GM18861 (cell line): ENCODE measurements around the gene ZNF248.
"Not testable (repeated sequence)": the region's sequence is repeated elsewhere in the genome, so short reads cannot be mapped to it uniquely, and the experiment has no call there.

Experiments
- ATAC-seq: cut with Tn5 transposase; IDR thresholded peaks from one replicate; pipeline ENCODE4 v1.9.1; 2021; ENCODE audit not compliant: unreplicated experiment

The ZNF248 gene

DNA sequence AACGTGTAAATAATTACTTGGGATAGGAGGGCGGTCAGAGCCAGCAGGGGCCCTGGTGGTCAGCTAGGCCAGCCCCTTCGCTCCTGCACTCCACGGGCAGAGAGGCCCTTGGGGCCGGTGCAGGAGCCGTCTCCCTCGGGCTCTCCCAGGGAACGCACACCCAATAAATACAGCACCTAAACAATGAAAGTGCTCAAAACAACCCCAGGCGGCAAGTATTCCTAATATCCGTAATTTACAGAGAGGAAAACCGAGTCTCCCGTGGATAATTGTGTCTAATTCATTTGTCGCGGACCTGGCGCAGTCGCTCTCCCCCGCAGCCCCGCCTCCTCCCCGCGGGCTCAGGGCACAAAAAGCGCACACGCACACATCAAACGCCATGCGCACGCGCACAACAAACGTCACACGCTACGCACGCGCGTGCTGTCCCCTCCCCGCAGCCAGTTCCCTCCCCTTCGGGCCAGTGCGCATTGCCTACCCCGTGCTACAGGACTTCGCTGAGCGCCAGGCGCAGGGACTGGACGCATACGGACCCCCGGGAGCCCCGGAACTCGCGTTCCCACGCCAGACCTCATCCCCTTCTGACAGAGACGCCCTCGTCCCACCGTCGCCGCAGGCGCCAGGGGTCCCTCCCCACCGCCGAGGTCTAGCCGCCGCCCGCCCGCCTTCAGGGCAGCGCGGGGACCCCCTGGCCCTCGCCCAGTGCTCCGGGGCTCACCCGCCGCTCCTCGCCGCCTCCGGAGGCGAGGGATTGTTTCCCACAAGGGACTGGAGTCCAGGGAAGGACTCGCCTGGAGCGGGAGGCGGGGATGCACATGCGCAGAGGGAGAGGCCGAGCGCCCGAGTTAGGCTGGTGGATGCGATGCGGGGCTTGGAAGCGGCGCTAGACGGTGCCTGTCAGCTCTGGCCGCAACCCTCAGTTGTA lies at the start of gene ZNF248:
ZNF248 (minus strand) TSS at position 324 of the 925 bp plus-strand sequence. CDS start 1,300 bp downstream, outside the sequence.
- ATAC-seq, result peak; percentile 91

DNA sequence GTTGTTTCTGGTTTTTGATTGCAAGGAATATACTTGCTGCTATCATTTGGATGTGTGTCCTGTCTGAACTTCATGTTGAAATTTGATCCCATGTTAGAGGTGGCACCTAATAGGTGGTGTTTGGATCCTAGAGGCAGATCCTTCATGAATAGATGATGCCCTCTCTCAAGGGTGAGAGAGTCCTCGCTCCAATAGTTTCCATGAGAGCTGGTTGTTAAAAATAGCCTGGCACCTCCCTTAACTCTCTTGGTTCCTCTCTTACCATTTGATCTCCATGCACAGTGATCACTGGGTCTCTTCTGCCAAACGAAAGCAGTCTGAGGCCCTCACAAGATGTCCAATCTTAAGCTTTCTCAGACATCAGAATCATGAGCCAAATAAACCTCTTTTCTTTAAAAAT lies 49.0 kb upstream of the ZNF248 start:
- no peak for ATAC-seq

DNA sequence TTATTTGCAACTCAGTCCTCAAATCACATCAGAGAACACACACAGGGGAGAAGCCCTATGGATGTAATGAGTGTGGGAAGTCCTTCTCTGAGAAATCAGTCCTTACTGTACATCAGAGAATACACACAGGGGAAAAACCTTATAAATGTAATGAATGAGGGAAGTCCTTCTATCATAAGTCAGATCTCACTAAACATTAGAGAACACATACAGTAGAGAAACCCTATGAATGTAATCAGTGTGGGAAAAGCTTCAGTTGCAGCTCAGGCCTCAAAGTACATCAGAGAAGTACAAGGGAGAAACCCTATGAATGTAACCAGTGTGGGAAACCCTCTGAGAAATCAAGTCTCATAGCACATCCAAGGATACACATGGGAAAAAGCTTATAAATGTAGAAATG lies 39.0 kb upstream of the ZNF248 start:
- ATAC-seq, result no peak

DNA sequence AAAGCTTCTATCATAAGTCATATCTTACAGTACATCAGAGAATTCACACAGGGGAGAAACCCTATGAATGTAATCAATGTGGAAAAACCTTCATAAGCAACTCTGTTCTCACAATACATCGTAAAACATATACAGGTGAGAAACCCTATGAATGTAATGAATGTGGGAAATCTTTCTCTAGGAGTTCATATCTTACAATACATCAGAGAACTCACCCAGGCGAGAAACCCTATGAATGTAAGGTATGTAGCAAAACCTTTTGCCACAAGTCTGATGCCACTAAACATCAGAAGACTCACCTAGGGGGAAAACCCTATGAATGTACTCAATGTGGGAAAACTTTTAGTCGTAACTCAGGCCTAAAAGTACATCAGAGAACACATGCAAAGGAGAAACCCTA lies 38.3 kb upstream of the ZNF248 start:
- no peak for ATAC-seq

GRCh38 chr10:37885850-37886249 lies 28.4 kb upstream of the ZNF248 start:
- no peak for ATAC-seq

- ATAC-seq, result no peak
Observed at GRCh38 chr10:37872955-37873354, 15.5 kb upstream of the ZNF248 start.

DNA sequence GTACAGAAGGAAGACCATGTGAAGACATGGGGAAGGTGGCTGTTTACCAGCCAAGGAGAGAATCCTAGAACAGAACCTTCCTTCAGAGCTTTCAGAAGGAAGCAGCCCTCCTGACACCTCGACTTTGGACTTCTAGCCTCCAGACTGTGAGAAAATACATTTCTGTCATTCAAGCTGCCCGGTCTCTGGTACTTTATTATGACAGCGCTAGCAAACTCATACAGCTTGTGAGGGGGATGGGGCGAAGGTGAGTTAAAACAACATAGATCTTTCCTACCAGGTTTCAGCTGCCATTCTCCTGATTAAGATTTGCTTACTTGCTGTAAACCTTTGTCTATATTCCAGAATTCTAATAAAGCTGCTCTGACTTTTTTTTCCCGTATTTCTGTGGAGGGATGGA lies 14.9 kb upstream of the ZNF248 start:
- ATAC-seq, result no peak

- ATAC-seq, result no peak
Observed at GRCh38 chr10:37871568-37872251, 14.3 kb upstream of the ZNF248 start.

GRCh38 chr10:37871143-37871542 lies 13.7 kb upstream of the ZNF248 start:
- ATAC-seq, result no peak

GRCh38 chr10:37868796-37869195 lies 11.4 kb upstream of the ZNF248 start:
- ATAC-seq, result no peak

- no peak for ATAC-seq
Observed at GRCh38 chr10:37865957-37866803, 8.8 kb upstream of the ZNF248 start.

- ATAC-seq, result no peak
Observed at GRCh38 chr10:37865264-37865663, 7.9 kb upstream of the ZNF248 start.

- peak; percentile 20 for ATAC-seq
Observed at GRCh38 chr10:37860494-37861190, 3.2 kb upstream of the ZNF248 start.

- ATAC-seq, result not testable (repeated sequence)
Observed at GRCh38 chr10:37859270-37859669, 1.9 kb upstream of the ZNF248 start.

- ATAC-seq, result no peak
Observed at GRCh38 chr10:37856881-37857286, 526 bp downstream of the ZNF248 start.

GRCh38 chr10:37855636-37856035 lies 1.8 kb downstream of the ZNF248 start:
- ATAC-seq, result no peak

DNA sequence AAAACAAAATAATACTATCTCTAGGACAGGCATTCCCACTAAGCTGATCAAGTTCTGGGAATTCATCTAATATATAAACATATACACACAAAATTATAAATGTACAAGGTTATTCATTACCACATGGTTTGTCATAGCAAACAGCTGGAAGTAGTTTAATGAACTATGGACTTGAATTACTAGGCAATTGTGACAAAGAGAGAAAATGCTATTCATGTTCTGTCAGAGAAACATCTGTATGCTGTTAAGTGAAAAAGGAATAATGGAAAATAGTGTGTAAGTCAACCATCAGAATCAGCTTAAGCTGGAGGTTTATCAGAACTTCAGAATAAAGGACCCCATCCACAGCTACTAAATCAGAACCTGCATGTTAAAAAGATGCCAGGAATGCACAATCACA lies 2.8 kb downstream of the ZNF248 start:
- no peak for ATAC-seq

DNA sequence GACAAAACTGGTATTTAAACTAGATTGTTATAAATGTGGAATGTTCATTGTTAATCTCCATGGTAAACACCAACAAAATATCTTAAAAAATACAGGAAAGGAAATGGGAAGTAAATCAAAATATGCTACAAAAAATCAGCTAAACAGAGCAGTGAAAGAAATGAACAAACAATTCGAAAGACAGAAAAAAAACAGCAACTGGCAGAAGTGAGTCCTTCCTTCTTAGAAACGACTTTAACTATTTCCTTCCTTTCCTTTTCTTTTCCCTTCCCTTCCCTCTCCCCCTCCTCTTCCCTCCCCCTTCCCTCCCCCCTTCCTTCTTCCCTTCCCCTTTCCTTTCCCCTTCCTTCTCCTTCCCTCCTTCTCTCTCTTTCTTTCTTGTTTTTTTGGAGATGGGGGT lies 12.8 kb downstream of the ZNF248 start:
- ATAC-seq, result no peak

DNA sequence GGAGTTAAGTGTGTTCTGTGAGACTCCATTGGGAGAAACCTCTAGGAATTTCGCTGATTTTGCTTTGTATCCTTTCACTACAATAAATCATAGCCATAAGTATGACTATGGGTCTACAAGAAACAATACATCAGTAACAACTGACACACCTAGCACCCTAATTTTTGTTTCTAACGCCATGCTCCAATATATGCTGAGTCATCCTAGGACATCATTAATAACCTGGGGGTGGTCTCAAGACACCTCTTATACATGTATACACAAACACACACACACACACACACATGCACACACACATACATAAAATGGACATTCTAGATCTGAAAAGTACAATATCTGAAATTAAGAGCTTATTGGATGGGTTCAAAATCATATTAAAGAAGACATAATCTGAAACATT lies 18.2 kb downstream of the ZNF248 start:
- no peak for ATAC-seq

GRCh38 chr10:37831495-37832333 lies 25.7 kb downstream of the ZNF248 start:
- no peak for ATAC-seq
